MM.1S (cell line): ENCODE results near the gene CSTA.

ENCODE experiments used
- DNase-seq: peaks from one replicate; pipeline ENCODE4 v3.0.0-alpha.2; 2015
- H2AFZ ChIP-seq: fragments of 300-600 bp; sonication (generic); 2 replicates; pipeline ENCODE4 v1.6.0; 2016; ENCODE audit warnings: antibody characterized with exemption, low read length
- H3F3A ChIP-seq: fragments of 300-600 bp; sonication (generic); 2 replicates; pipeline ENCODE4 v1.6.1; 2016; ENCODE audit warnings: mild to moderate bottlenecking, antibody characterized with exemption, low read length, moderate library complexity, mixed read lengths; ENCODE audit not compliant: insufficient read depth
- H3K27ac ChIP-seq: fragments of 300-600 bp; sonication (generic); 2 replicates; pipeline ENCODE4 v1.5.1; 2016; ENCODE audit warnings: mild to moderate bottlenecking, low read length
- H3K27me3 ChIP-seq: fragments of 300-600 bp; sonication (generic); replicated peaks from 2 replicates; pipeline ENCODE4 v1.6.0; 2016; ENCODE audit warnings: low read length; ENCODE audit not compliant: insufficient read depth
- H3K36me3 ChIP-seq: fragments of 300-600 bp; sonication (generic); replicated peaks from 2 replicates; pipeline ENCODE4 v1.6.1; 2016; ENCODE audit warnings: mild to moderate bottlenecking, low read length, mixed read lengths; ENCODE audit not compliant: insufficient read depth
- H3K4me1 ChIP-seq: fragments of 300-600 bp; sonication (generic); 2 replicates; pipeline ENCODE4 v1.6.1; 2016; ENCODE audit warnings: low read length, mixed read lengths
- H3K4me2 ChIP-seq: fragments of 300-600 bp; sonication (generic); 2 replicates; pipeline ENCODE4 v1.6.0; 2016; ENCODE audit warnings: low read depth, low read length
- H3K4me3 ChIP-seq: fragments of 300-600 bp; sonication (generic); 2 replicates; pipeline ENCODE4 v1.5.1; 2016; ENCODE audit warnings: low read length, mixed read lengths
- H3K79me2 ChIP-seq: fragments of 300-600 bp; sonication (generic); 2 replicates; pipeline ENCODE4 v1.6.1; 2016; ENCODE audit warnings: mixed run types, low read length, mixed read lengths
- H3K9ac ChIP-seq: fragments of 300-600 bp; sonication (generic); 2 replicates; pipeline ENCODE4 v1.6.1; 2016; ENCODE audit warnings: low read length, mixed read lengths
- H3K9me2 ChIP-seq: fragments of 300-600 bp; sonication (generic); replicated peaks from 2 replicates; pipeline ENCODE4 v1.6.1; 2016; ENCODE audit warnings: mild to moderate bottlenecking, low read length, mixed read lengths; ENCODE audit not compliant: insufficient read depth
- H3K9me3 ChIP-seq: fragments of 300-600 bp; sonication (generic); replicated peaks from 2 replicates; pipeline ENCODE4 v1.6.1; 2016; ENCODE audit warnings: mild to moderate bottlenecking, low read length, mixed read lengths; ENCODE audit not compliant: insufficient read depth
- H4K20me1 ChIP-seq: fragments of 300-600 bp; sonication (generic); 2 replicates; pipeline ENCODE4 v1.6.1; 2016; ENCODE audit warnings: mild to moderate bottlenecking, low read length, moderate library complexity, mixed read lengths; ENCODE audit not compliant: insufficient read depth
- EZH2 ChIP-seq: fragments of 300-600 bp; sonication (generic); optimal IDR thresholded peaks from 2 replicates; pipeline ENCODE3; 2017; ENCODE audit warnings: low read depth, mild to moderate bottlenecking, antibody characterized with exemption, low read length, mixed read lengths
- EZH2phosphoT487 ChIP-seq: fragments of 300-600 bp; sonication (generic); IDR thresholded peaks from 2 replicates; pipeline ENCODE4 v1.6.1; 2018; ENCODE audit warnings: antibody characterized with exemption, low read length
- TF ChIP-seq, protein P1 (sequence below): fragments of 300-600 bp; sonication (generic); IDR thresholded peaks from 2 replicates; pipeline ENCODE4 v1.5.1; 2016; ENCODE audit warnings: antibody characterized with exemption, low read length, mixed read lengths

Gene CSTA, protein sequence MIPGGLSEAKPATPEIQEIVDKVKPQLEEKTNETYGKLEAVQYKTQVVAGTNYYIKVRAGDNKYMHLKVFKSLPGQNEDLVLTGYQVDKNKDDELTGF

DNA sequence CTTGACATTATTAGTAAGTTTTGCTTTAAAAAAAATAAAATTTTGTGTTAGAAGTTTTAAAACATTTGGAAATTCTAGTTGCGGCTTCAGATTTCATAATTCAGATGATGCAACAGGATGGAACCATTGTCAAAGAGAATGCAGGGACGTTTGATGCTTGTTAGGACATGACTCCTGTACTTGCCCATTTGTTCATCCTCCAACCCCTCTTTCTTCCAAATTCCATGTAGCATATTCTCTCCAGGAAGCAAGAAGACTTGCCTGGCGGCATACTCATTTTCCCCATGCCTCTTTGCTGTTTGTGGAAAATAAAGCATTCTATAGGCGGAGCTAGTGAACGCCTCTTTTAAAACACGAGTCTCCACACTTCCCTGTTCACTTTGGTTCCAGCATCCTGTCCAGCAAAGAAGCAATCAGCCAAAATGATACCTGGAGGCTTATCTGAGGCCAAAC lies at the start of gene CSTA:
CSTA (plus strand) TSS at position 378 of the 453 bp plus-strand sequence; CDS start at position 423, 45 bp downstream.
- no peak within 1 kb of the TSS for H3K4me3 ChIP-seq
- H3K27me3 ChIP-seq, result no peaks in the 10 kb centered on the region
- no peaks in the 10 kb centered on the region for H3K9me3 ChIP-seq
- no peaks in the 10 kb centered on the region for H4K20me1 ChIP-seq
- DNase-seq, result no peak
- no peak within 1 kb of the TSS for H3K27ac ChIP-seq
- no peaks in the 10 kb centered on the region for H3K4me1 ChIP-seq
- H3K9ac ChIP-seq, result no peak within 1 kb of the TSS
- no peak within 1 kb of the TSS for H3K4me2 ChIP-seq
- H3F3A ChIP-seq, result no peaks in the 10 kb centered on the region
- no peaks in the 10 kb centered on the region for H3K9me2 ChIP-seq
- H3K36me3 ChIP-seq, result no peaks in the 10 kb centered on the region
- no peaks in the 10 kb centered on the region for H3K79me2 ChIP-seq
- no peak within 1 kb of the TSS for H2AFZ ChIP-seq
- TF ChIP-seq, protein P1, sequence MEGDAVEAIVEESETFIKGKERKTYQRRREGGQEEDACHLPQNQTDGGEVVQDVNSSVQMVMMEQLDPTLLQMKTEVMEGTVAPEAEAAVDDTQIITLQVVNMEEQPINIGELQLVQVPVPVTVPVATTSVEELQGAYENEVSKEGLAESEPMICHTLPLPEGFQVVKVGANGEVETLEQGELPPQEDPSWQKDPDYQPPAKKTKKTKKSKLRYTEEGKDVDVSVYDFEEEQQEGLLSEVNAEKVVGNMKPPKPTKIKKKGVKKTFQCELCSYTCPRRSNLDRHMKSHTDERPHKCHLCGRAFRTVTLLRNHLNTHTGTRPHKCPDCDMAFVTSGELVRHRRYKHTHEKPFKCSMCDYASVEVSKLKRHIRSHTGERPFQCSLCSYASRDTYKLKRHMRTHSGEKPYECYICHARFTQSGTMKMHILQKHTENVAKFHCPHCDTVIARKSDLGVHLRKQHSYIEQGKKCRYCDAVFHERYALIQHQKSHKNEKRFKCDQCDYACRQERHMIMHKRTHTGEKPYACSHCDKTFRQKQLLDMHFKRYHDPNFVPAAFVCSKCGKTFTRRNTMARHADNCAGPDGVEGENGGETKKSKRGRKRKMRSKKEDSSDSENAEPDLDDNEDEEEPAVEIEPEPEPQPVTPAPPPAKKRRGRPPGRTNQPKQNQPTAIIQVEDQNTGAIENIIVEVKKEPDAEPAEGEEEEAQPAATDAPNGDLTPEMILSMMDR, result no peak
- TF ChIP-seq EZH2phosphoT487 (no peak), EZH2 (no peak)

DNA sequence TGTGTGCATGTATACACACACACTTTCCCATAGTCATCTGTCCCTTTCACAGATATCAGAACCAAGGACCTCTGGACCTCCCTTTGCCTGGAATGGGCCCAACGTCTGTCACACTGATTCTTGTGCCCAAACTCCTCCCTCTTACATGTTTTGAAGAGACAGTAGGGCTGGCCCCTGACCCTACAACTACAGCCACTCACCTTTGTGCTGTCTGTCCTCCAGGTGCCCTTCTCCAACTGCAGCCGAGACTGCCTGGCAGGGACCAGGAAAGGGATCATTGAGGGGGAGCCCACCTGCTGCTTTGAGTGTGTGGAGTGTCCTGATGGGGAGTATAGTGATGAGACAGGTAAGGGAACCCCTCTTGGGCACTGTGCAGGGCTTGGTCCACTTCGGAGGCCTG lies 43.2 kb upstream of the CSTA start:
- Histone ChIP-seq H3K27ac (no peak overlapping the region), H4K20me1 (no peaks in the 10 kb centered on the region), H3K79me2 (no peaks in the 10 kb centered on the region), H3K9me2 (no peaks in the 10 kb centered on the region), H3K4me3 (no peak overlapping the region), H3K9ac (no peak overlapping the region), H3K27me3 (no peaks in the 10 kb centered on the region), H3K4me2 (no peak overlapping the region), H3K36me3 (no peaks in the 10 kb centered on the region), H2AFZ (no peak overlapping the region), H3F3A (no peaks in the 10 kb centered on the region), H3K9me3 (no peaks in the 10 kb centered on the region), H3K4me1 (no peaks in the 10 kb centered on the region)
- DNase-seq, result no peak
- no peak for TF ChIP-seq EZH2phosphoT487
- TF ChIP-seq, protein P1, result no peak

DNA sequence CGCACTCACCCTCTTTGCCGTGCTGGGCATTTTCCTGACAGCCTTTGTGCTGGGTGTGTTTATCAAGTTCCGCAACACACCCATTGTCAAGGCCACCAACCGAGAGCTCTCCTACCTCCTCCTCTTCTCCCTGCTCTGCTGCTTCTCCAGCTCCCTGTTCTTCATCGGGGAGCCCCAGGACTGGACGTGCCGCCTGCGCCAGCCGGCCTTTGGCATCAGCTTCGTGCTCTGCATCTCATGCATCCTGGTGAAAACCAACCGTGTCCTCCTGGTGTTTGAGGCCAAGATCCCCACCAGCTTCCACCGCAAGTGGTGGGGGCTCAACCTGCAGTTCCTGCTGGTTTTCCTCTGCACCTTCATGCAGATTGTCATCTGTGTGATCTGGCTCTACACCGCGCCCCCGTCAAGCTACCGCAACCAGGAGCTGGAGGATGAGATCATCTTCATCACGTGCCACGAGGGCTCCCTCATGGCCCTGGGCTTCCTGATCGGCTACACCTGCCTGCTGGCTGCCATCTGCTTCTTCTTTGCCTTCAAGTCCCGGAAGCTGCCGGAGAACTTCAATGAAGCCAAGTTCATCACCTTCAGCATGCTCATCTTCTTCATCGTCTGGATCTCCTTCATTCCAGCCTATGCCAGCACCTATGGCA lies 41.1 kb upstream of the CSTA start:
- Histone ChIP-seq H3K27ac (no peak overlapping the region), H2AFZ (no peak overlapping the region), H3K4me1 (no peaks in the 10 kb centered on the region), H3K9me2 (no peaks in the 10 kb centered on the region), H3K4me2 (no peak overlapping the region), H3K9me3 (no peaks in the 10 kb centered on the region), H3K79me2 (no peaks in the 10 kb centered on the region), H3K36me3 (no peaks in the 10 kb centered on the region), H3K27me3 (no peaks in the 10 kb centered on the region), H3K4me3 (no peak overlapping the region), H4K20me1 (no peaks in the 10 kb centered on the region), H3F3A (no peaks in the 10 kb centered on the region), H3K9ac (no peak overlapping the region)
- TF ChIP-seq EZH2, result no peak
- TF ChIP-seq, protein P1, result no peak
- TF ChIP-seq EZH2phosphoT487, result no peak
- DNase-seq, result no peak
